Measurements from ENCODE around the gene KIF25. TPM values are rescaled to one million over a fixed set of nuclear protein-coding genes. Genes with fewer than 3 reads are reported as not detected.

KIF25 gene
- total RNA-seq, 1 experiment from 2014 or later: not detected

GRCh38 chr6:168007592-168008338, 10.3 kb downstream of the KIF25 start:
- H3K79me2 ChIP-seq (ENCODE audit: low read depth): no peaks in the 10 kb centered on the region
- no peak overlapping the region for H2AFZ ChIP-seq

GRCh38 chr6:168009331-168009730, 11.9 kb downstream of the KIF25 start:
- no peak overlapping the region; the same call in 1 of the 2 replicates for H3K4me3 ChIP-seq
- H3K27ac ChIP-seq: no peak overlapping the region
- H3K27me3 ChIP-seq (ENCODE audit: insufficient read depth, low read depth): peaks cover 16% of the 10 kb centered on the region
- no peaks in the 10 kb centered on the region for H3K9me2 ChIP-seq (ENCODE audit: insufficient read depth)
- intact Hi-C loops (cut with micrococcal nuclease; ENCODE audit: unreplicated experiment): no loop called here
- H2AFZ ChIP-seq: no peak overlapping the region
- TF ChIP-seq EZH2 (IDR thresholded peaks at IDR 0.05; ENCODE audit: low read depth): no peak
- TF ChIP-seq CTCF (conservative IDR thresholded peaks at IDR 0.05): no peak
- peaks cover 24% of the 10 kb centered on the region for H3K9me3 ChIP-seq (ENCODE audit: insufficient read depth, low read depth)
- BruUV-seq (replicated peaks): no TSS peak
- H3K4me1 ChIP-seq (replicated peaks; ENCODE audit: insufficient read depth): peaks cover 21% of the 10 kb centered on the region
- no peaks in the 10 kb centered on the region for H3K79me2 ChIP-seq (ENCODE audit: low read depth)
- peaks cover 5% of the 10 kb centered on the region; the same call in 1 of the 2 replicates for H3K36me3 ChIP-seq (ENCODE audit: low read depth)
- no peak overlapping the region for H3K4me2 ChIP-seq
- no peak for DNase-seq
- ChIA-PET POLR2A (ENCODE audit: unreplicated experiment) (no interaction called here), CTCF (no interaction called here)
- 0 out of 2 replicates have a peak, but pooled peaks cover 3% of the 10 kb centered on the region for H4K20me1 ChIP-seq (ENCODE audit: insufficient read depth)
- peaks cover 27% of the 10 kb centered on the region for H3F3A ChIP-seq (ENCODE audit: insufficient read depth, low read depth)

More at GRCh38 chr6:168007592-168008338, 10.3 kb downstream of the KIF25 start:
- Histone ChIP-seq H3K36me3 (ENCODE audit: low read depth) (peaks cover 5% of the 10 kb centered on the region; the same call in 1 of the 2 replicates), H3K4me3 (no peak overlapping the region), H3K27me3 (ENCODE audit: insufficient read depth, low read depth) (peaks cover 26% of the 10 kb centered on the region), H3K9me3 (ENCODE audit: insufficient read depth, low read depth) (peaks cover 24% of the 10 kb centered on the region), H3K4me1 (replicated peaks; ENCODE audit: insufficient read depth) (peaks cover 21% of the 10 kb centered on the region), H3K9me2 (ENCODE audit: insufficient read depth) (no peaks in the 10 kb centered on the region), H3K4me2 (peak overlapping the region; percentile 30; the same call in 1 of the 2 replicates), H4K20me1 (ENCODE audit: insufficient read depth) (0 out of 2 replicates have a peak, but pooled peaks cover 3% of the 10 kb centered on the region), H3F3A (ENCODE audit: insufficient read depth, low read depth) (peaks cover 27% of the 10 kb centered on the region), H3K27ac (peak overlapping the region; percentile 67)
- DNase-seq: peak; percentile 66 to 97
- ChIA-PET POLR2A (ENCODE audit: unreplicated experiment) (no interaction called here), CTCF (no interaction called here)
- intact Hi-C loops (cut with micrococcal nuclease; ENCODE audit: unreplicated experiment): no loop called here
- TF ChIP-seq CTCF (conservative IDR thresholded peaks at IDR 0.05) (no peak), EZH2 (IDR thresholded peaks at IDR 0.05; ENCODE audit: low read depth) (no peak)
- no TSS peak for BruUV-seq (replicated peaks)

- no peak overlapping the region for H3K4me3 ChIP-seq
- peaks cover 24% of the 10 kb centered on the region for H3F3A ChIP-seq (ENCODE audit: insufficient read depth, low read depth)
- no peaks in the 10 kb centered on the region for H3K9me2 ChIP-seq (ENCODE audit: insufficient read depth)
- ChIA-PET CTCF (no interaction called here), POLR2A (ENCODE audit: unreplicated experiment) (no interaction called here)
- no TSS peak for BruUV-seq (replicated peaks)
- no peaks in the 10 kb centered on the region for H3K79me2 ChIP-seq (ENCODE audit: low read depth)
- intact Hi-C loops (cut with micrococcal nuclease; ENCODE audit: unreplicated experiment): no loop called here
- no peak overlapping the region for H3K27ac ChIP-seq
- DNase-seq: no peak
- peaks cover 20% of the 10 kb centered on the region for H3K4me1 ChIP-seq (replicated peaks; ENCODE audit: insufficient read depth)
- no peak overlapping the region for H2AFZ ChIP-seq
- H4K20me1 ChIP-seq (ENCODE audit: insufficient read depth): 0 out of 2 replicates have a peak, but pooled peaks cover 3% of the 10 kb centered on the region
- H3K27me3 ChIP-seq (ENCODE audit: insufficient read depth, low read depth): peaks cover 27% of the 10 kb centered on the region
- H3K9me3 ChIP-seq (ENCODE audit: insufficient read depth, low read depth): peaks cover 28% of the 10 kb centered on the region
- H3K36me3 ChIP-seq (ENCODE audit: low read depth): peaks cover 5% of the 10 kb centered on the region; the same call in 1 of the 2 replicates
- H3K4me2 ChIP-seq: no peak overlapping the region
- TF ChIP-seq CTCF (conservative IDR thresholded peaks at IDR 0.05) (no peak), EZH2 (IDR thresholded peaks at IDR 0.05; ENCODE audit: low read depth) (no peak)
These were observed 13.8 kb downstream of the KIF25 start for GRCh38 chr6:168011291-168011690.
